Measurements from ENCODE around the gene ACO2. TPM values are rescaled to one million over a fixed set of nuclear protein-coding genes. Genes with fewer than 3 reads are reported as not detected.

Gene ACO2
- total and polyA plus RNA-seq, 2 of the 8 experiments (the other 6 are each of a cell fraction or from before 2014, with no cell fraction given) = 52.8 to 75.4 TPM

DNA sequence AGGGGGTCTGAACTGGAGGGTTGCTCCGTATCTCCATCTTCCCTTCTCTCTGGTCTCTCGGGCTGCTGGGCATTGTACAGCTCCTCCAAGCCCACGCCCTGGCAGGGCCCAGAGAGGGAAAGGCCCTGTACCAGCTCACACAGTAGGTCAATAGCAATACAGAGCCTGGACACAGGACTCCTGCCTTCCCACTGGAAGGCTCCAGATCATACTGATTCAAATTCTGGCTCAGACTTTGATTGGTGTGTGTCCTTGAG, 98.5 kb downstream of the ACO2 start (continued):
- TF ChIP-seq ATF2 (IDR thresholded peaks at IDR 0.05; ENCODE audit: low read length) (no peak), MAFK (IDR thresholded peaks at IDR 0.05; ENCODE audit: low read depth, low read length) (no peak), TEAD4 (IDR thresholded peaks at IDR 0.05; ENCODE audit: low read depth, low read length) (no peak)

Data from H1 (cell line).